ENCODE results near the gene SLC9A5. TPM values are rescaled to one million over a fixed set of nuclear protein-coding genes. Genes with fewer than 3 reads are reported as not detected.

Gene SLC9A5
- total and polyA plus RNA-seq, 9 of the 15 experiments (the other 6 are each of a cell fraction or from before 2014, with no cell fraction given), result 0.06 to 3.1 (median 1.2) TPM

- Histone ChIP-seq H3K27ac (ENCODE audit: extremely low read depth, low read depth, low read length) (peak overlapping the region; percentile 43; the same call in 1 of the 3 replicates), H2AFZ (ENCODE audit: low read depth, low read length) (no peak overlapping the region), H3K27me3 (ENCODE audit: control insufficient read depth in 2 of 2, insufficient read depth in 2 of 2, low read length in 2 of 2) (no peaks in the 10 kb centered on the region), H3K79me2 (ENCODE audit: control insufficient read depth, insufficient read depth, low read length) (peaks cover 32% of the 10 kb centered on the region), H3K36me3 (ENCODE audit: control insufficient read depth, insufficient read depth, low read length) (peaks cover 86% of the 10 kb centered on the region; the same call in 2 of the 3 replicates), H3K9me3 (replicated peaks; ENCODE audit: control insufficient read depth, insufficient read depth, low read depth, low read length) (no peaks in the 10 kb centered on the region), H3K4me2 (ENCODE audit: insufficient read depth, low read length) (peak overlapping the region; percentile 48), H3K4me3 (no peak overlapping the region), H3K9me1 (ENCODE audit: control insufficient read depth, insufficient read depth, low read length) (no peaks in the 10 kb centered on the region), H3K9ac (ENCODE audit: insufficient read depth in 1 of 2, low read depth in 2 of 2, low read length in 2 of 2) (peak overlapping the region in 1 of 2 experiments; percentile 33; a peak in 1 of 4 replicates), H3K4me1 (replicated peaks in 1 of 2; ENCODE audit: control insufficient read depth in 2 of 2, insufficient read depth in 2 of 2, low read length in 2 of 2) (peaks cover 28 to 41% of the 10 kb centered on the region in 2 experiments), H4K20me1 (replicated peaks; ENCODE audit: control insufficient read depth, insufficient read depth, low read length) (peaks cover 4% of the 10 kb centered on the region)
- TSS peak; percentile 10 for BruUV-seq (replicated peaks)
- ATAC-seq (peak; percentile 97), DNase-seq (ENCODE audit: extremely low read depth in 1 of 4, low spot score in 3 of 4) (peak; percentile 90 to 100 (median 98)), FAIRE-seq (peak; percentile 68)
- CTCF ChIA-PET (ENCODE audit: low intra/inter-chr PET ratio), result interaction anchor here (0.6 kb wide), 1 partner anchor 209 kb away, joined by 5 read pairs; no protein-coding TSS in a partner anchor
- no peak for TF ChIP-seq MECOM (CRISPR knock-in tag; IDR thresholded peaks at IDR 0.05)
- peak; percentile 86 for TF ChIP-seq ZBTB33 (CRISPR knock-in tag; IDR thresholded peaks at IDR 0.05)
- peak; percentile 22 for TF ChIP-seq TBP (optimal IDR thresholded peaks at IDR 0.05; ENCODE audit: low read depth, low read length)
- peak; percentile 25; the same call in 1 of the 2 replicates for TF ChIP-seq RBFOX2 (IDR thresholded peaks at IDR 0.05; ENCODE audit: low read depth, low read length)
- TF ChIP-seq HMGN3 (IDR thresholded peaks at IDR 0.05; ENCODE audit: borderline replicate concordance, extremely low read depth, insufficient read length, low read depth, low read length), result peak; percentile 69
- TF ChIP-seq POLR2AphosphoS5 (IDR thresholded peaks at IDR 0.05; ENCODE audit: control insufficient read depth, insufficient read depth, low read depth, low read length), result peak; percentile 43; the same call in 1 of the 2 replicates
- TF ChIP-seq HNRNPL (IDR thresholded peaks at IDR 0.05; ENCODE audit: low read depth, low read length), result 0 out of 2 replicates have a peak, but pooled peaks have one; percentile 50
- TF ChIP-seq VEZF1 (CRISPR knock-in tag; IDR thresholded peaks at IDR 0.05), result peak; percentile 76
- peak; percentile 39 for TF ChIP-seq POLR2G (IDR thresholded peaks at IDR 0.05; ENCODE audit: low read depth, low read length)
- peak; percentile 77 for TF ChIP-seq PKNOX1 (IDR thresholded peaks at IDR 0.05)
- TF ChIP-seq GABPB2 (CRISPR knock-in tag; conservative IDR thresholded peaks at IDR 0.05), result no peak
- no peak for TF ChIP-seq NFYB (IDR thresholded peaks at IDR 0.05; ENCODE audit: extremely low read depth, insufficient read length)
- 0 out of 2 replicates have a peak, but pooled peaks have one; percentile 19 for TF ChIP-seq SP1 (CRISPR knock-in tag; IDR thresholded peaks at IDR 0.05)
- WGBS (ENCODE audit: insufficient coverage, low coverage, missing lambda C conversion rate), result 70% methylated on average over 22 of the region's 50 CpGs
- POLR2A ChIA-PET, result interaction anchor here (0.6 to 4.3 kb wide), 6 partner anchors 8 to 74 kb away, joined by 3 to 31 read pairs (median 4); partner anchors contain the start of genes SLC9A5 and TMEM208
- intact Hi-C loops (cut with micrococcal nuclease) (loop anchor here (5.0 kb wide), 1 partner anchor 41 kb away; the partner anchor contains the start of gene PLEKHG4), in situ Hi-C loops (cut with MboI) (no loop called here)
Observed at GRCh38 chr16:67236563-67237395, 12.0 kb upstream of the SLC9A5 start.

Data from K562 (cell line).